ENCODE measurements around the gene RIN1. TPM values are rescaled to one million over a fixed set of nuclear protein-coding genes. Genes with fewer than 3 reads are reported as not detected.
A peak's percentile ranks its signal among the peaks of the same experiment; 100 is the strongest.

The RIN1 gene
- total and polyA plus RNA-seq, 2 of the 13 experiments (the other 11 are each of a cell fraction or from before 2014, with no cell fraction given) = 2.4 to 4.1 TPM

DNA sequence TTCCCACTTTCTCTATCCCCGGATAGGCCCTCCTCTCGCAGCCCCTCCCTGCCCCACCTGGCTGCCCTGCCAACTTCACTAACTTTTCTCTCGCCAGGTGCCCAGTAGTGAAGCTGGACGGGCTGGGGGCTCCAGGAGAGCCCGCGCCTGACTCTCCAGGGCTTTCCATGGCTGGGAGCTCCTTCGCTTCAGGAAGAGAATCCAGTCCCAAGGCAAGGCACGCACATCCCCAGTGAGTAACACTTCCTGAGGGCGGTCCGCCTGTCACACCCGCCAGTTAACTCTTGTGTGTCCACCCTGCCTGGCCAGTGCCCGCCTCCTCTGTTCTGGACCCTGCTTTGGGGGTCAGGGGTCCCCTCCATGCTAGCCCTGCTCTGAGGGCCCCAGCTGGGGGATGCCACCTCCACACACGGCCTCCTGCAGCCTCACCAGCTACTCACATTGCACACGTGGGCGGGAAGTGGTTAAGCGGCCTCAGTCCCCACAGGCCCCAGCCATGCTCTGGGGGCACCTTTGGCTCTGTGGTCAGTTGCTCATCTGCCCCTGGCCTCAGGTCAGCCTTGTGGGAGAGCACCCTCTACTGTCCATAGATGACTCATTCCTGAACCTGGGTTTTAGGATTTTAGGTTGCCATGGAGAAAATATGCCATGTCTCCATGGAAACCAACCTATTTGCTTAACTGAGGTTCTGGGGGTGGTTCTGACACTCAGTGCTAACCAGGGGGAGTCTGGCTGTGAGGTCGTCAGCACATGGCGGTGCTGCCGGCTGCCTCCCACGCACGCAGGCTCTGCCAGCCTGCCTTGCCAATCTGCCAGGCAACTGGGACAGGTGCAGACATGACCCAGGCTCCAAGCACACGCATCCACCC lies at the start of gene RIN1 (continued):
- TF ChIP-seq, protein P1, sequence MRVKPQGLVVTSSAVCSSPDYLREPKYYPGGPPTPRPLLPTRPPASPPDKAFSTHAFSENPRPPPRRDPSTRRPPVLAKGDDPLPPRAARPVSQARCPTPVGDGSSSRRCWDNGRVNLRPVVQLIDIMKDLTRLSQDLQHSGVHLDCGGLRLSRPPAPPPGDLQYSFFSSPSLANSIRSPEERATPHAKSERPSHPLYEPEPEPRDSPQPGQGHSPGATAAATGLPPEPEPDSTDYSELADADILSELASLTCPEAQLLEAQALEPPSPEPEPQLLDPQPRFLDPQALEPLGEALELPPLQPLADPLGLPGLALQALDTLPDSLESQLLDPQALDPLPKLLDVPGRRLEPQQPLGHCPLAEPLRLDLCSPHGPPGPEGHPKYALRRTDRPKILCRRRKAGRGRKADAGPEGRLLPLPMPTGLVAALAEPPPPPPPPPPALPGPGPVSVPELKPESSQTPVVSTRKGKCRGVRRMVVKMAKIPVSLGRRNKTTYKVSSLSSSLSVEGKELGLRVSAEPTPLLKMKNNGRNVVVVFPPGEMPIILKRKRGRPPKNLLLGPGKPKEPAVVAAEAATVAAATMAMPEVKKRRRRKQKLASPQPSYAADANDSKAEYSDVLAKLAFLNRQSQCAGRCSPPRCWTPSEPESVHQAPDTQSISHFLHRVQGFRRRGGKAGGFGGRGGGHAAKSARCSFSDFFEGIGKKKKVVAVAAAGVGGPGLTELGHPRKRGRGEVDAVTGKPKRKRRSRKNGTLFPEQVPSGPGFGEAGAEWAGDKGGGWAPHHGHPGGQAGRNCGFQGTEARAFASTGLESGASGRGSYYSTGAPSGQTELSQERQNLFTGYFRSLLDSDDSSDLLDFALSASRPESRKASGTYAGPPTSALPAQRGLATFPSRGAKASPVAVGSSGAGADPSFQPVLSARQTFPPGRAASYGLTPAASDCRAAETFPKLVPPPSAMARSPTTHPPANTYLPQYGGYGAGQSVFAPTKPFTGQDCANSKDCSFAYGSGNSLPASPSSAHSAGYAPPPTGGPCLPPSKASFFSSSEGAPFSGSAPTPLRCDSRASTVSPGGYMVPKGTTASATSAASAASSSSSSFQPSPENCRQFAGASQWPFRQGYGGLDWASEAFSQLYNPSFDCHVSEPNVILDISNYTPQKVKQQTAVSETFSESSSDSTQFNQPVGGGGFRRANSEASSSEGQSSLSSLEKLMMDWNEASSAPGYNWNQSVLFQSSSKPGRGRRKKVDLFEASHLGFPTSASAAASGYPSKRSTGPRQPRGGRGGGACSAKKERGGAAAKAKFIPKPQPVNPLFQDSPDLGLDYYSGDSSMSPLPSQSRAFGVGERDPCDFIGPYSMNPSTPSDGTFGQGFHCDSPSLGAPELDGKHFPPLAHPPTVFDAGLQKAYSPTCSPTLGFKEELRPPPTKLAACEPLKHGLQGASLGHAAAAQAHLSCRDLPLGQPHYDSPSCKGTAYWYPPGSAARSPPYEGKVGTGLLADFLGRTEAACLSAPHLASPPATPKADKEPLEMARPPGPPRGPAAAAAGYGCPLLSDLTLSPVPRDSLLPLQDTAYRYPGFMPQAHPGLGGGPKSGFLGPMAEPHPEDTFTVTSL (CRISPR knock-in tag; IDR thresholded peaks at IDR 0.05; ENCODE audit: borderline replicate concordance) = peak; percentile 72; the same call in 1 of the 2 replicates
- peak; percentile 90 for TF ChIP-seq MAZ (IDR thresholded peaks at IDR 0.05; ENCODE audit: borderline replicate concordance, low read depth, low read length)
- peak; percentile 93 for TF ChIP-seq MAZ (CRISPR knock-in tag; IDR thresholded peaks at IDR 0.05; ENCODE audit: low read depth)
- peak; percentile 96 for TF ChIP-seq ZNF572 (CRISPR knock-in tag; IDR thresholded peaks at IDR 0.05)
- peak; percentile 89 for TF ChIP-seq ARNTL (CRISPR knock-in tag; IDR thresholded peaks at IDR 0.05)
- TF ChIP-seq, protein P2, sequence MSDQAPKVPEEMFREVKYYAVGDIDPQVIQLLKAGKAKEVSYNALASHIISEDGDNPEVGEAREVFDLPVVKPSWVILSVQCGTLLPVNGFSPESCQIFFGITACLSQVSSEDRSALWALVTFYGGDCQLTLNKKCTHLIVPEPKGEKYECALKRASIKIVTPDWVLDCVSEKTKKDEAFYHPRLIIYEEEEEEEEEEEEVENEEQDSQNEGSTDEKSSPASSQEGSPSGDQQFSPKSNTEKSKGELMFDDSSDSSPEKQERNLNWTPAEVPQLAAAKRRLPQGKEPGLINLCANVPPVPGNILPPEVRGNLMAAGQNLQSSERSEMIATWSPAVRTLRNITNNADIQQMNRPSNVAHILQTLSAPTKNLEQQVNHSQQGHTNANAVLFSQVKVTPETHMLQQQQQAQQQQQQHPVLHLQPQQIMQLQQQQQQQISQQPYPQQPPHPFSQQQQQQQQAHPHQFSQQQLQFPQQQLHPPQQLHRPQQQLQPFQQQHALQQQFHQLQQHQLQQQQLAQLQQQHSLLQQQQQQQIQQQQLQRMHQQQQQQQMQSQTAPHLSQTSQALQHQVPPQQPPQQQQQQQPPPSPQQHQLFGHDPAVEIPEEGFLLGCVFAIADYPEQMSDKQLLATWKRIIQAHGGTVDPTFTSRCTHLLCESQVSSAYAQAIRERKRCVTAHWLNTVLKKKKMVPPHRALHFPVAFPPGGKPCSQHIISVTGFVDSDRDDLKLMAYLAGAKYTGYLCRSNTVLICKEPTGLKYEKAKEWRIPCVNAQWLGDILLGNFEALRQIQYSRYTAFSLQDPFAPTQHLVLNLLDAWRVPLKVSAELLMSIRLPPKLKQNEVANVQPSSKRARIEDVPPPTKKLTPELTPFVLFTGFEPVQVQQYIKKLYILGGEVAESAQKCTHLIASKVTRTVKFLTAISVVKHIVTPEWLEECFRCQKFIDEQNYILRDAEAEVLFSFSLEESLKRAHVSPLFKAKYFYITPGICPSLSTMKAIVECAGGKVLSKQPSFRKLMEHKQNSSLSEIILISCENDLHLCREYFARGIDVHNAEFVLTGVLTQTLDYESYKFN (CRISPR knock-in tag; conservative IDR thresholded peaks at IDR 0.05) = peak; percentile 89
- peak; percentile 75 for TF ChIP-seq GFI1 (CRISPR knock-in tag; IDR thresholded peaks at IDR 0.05; ENCODE audit: borderline replicate concordance)
- no peak for TF ChIP-seq TBL1XR1 (IDR thresholded peaks at IDR 0.05; ENCODE audit: borderline replicate concordance, low read length, partially characterized antibody)
- TF ChIP-seq, protein P3, sequence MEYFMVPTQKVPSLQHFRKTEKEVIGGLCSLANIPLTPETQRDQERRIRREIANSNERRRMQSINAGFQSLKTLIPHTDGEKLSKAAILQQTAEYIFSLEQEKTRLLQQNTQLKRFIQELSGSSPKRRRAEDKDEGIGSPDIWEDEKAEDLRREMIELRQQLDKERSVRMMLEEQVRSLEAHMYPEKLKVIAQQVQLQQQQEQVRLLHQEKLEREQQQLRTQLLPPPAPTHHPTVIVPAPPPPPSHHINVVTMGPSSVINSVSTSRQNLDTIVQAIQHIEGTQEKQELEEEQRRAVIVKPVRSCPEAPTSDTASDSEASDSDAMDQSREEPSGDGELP (IDR thresholded peaks at IDR 0.05; ENCODE audit: borderline replicate concordance, low read depth) = peak; percentile 69; the same call in 1 of the 2 replicates
- TF ChIP-seq SSRP1 (CRISPR knock-in tag; IDR thresholded peaks at IDR 0.05) = peak; percentile 46; the same call in 1 of the 2 replicates
- TF ChIP-seq, protein P4, sequence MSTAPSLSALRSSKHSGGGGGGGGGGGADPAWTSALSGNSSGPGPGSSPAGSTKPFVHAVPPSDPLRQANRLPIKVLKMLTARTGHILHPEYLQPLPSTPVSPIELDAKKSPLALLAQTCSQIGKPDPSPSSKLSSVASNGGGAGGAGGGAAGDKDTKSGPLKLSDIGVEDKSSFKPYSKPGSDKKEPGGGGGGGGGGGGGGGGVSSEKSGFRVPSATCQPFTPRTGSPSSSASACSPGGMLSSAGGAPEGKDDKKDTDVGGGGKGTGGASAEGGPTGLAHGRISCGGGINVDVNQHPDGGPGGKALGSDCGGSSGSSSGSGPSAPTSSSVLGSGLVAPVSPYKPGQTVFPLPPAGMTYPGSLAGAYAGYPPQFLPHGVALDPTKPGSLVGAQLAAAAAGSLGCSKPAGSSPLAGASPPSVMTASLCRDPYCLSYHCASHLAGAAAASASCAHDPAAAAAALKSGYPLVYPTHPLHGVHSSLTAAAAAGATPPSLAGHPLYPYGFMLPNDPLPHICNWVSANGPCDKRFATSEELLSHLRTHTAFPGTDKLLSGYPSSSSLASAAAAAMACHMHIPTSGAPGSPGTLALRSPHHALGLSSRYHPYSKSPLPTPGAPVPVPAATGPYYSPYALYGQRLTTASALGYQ (CRISPR knock-in tag; IDR thresholded peaks at IDR 0.05) = peak; percentile 79
- no peak for TF ChIP-seq ZNF660 (CRISPR knock-in tag; IDR thresholded peaks at IDR 0.05; ENCODE audit: borderline replicate concordance, low read depth)
- TF ChIP-seq NFYC (CRISPR knock-in tag; IDR thresholded peaks at IDR 0.05) = peak; percentile 26; the same call in 1 of the 2 replicates
- TF ChIP-seq ZNF501 (CRISPR knock-in tag; IDR thresholded peaks at IDR 0.05) = peak; percentile 94
- TF ChIP-seq KLF16 (CRISPR knock-in tag; IDR thresholded peaks at IDR 0.05) = peak in 1 of 2 experiments; percentile 90; a peak in 2 of 4 replicates
- TF ChIP-seq PAX8 (CRISPR knock-in tag; IDR thresholded peaks at IDR 0.05; ENCODE audit: borderline replicate concordance) = no peak

All from HepG2 (cell line).